Measurements from ENCODE around the gene NPPA. TPM values are rescaled to one million over a fixed set of nuclear protein-coding genes. Genes with fewer than 3 reads are reported as not detected.

The NPPA gene
- total and polyA plus RNA-seq, 10 of the 15 experiments (the other 5 are each of a cell fraction or from before 2014, with no cell fraction given): 0.31 to 0.39 TPM; not detected in 8

DNA sequence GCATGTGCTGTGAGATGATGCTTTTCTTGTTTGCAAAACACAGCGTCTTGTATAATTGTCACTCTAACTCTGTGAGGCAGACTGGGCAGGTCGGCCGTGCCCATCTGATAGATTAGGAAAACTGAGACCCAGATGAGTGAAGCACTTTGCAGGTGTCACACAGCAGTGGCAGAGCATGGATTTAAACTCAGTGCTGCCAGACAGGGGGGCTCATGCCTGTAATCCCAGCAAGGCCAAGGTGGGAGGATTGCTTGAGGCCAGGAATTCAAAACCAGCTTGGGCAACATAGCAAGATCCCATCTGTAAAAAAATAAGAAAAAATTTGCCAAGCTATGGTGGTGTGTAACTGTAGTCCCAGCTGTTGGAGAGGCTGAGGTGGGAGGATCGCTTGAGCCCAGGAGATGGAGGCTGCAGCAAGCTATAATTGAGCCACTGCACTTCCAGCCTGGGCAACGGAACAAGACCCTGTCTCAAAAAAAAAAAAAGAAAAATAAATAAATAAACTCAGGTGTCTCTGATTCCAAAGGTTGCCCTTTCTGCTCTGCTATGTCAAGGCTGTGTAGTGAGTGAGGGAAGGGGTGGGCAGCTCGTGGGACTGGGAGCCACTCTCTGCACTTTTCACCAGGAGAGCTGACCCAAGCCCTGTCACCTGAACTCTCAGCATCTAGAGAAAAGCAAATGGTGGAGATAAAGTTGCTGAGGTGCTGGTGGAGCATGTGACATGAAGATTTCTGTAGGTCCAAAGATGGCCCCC lies 44.0 kb upstream of the NPPA start:
- ATAC-seq (no peak), FAIRE-seq (no peak), DNase-seq (ENCODE audit: low read depth, low spot score) (no peak)
- ChIA-PET CTCF (interaction anchor here (0.9 to 2.5 kb wide), 5 partner anchors 27 to 241 kb away, joined by 4 to 23 read pairs (median 6); no protein-coding TSS in a partner anchor), RAD21 (ENCODE audit: unreplicated experiment) (interaction anchor here (1.3 to 1.5 kb wide), 2 partner anchors 76 to 90 kb away, joined by 3 read pairs; no protein-coding TSS in a partner anchor), SMC1A (ENCODE audit: uncharacterized antibody, unreplicated experiment) (interaction anchor here (1.2 kb wide), 1 partner anchor 9 kb away, joined by 3 read pairs; no protein-coding TSS in a partner anchor), POLR2A (interaction anchor here (0.8 to 1.5 kb wide), 2 partner anchors 85 to 90 kb away, joined by 3 to 6 read pairs; partner anchors contain the start of gene CLCN6)
- Histone ChIP-seq H2AFZ (ENCODE audit: control insufficient read depth, low read depth, low read length) (no peak overlapping the region), H3K79me2 (ENCODE audit: control insufficient read depth, insufficient read depth, low read length) (no peaks in the 10 kb centered on the region), H3K27me3 (replicated peaks in 1 of 2; ENCODE audit: control insufficient read depth in 2 of 2, insufficient read depth in 2 of 2, low read length in 1 of 2) (no peaks in the 10 kb centered on the region; a peak in 1 of 4 replicates), H3K4me3 (no peak overlapping the region), H3K4me1 (ENCODE audit: control insufficient read depth, insufficient read depth, low read length) (no peaks in the 10 kb centered on the region), H3K36me3 (ENCODE audit: control insufficient read depth in 2 of 2, insufficient read depth in 2 of 2, low read length in 1 of 2) (no peaks in the 10 kb centered on the region), H4K20me1 (ENCODE audit: control insufficient read depth, insufficient read depth) (no peaks in the 10 kb centered on the region), H3K4me2 (ENCODE audit: control insufficient read depth, insufficient read depth) (no peak overlapping the region), H3K9ac (ENCODE audit: control insufficient read depth, insufficient read depth, low read length) (no peak overlapping the region), H3K9me3 (replicated peaks; ENCODE audit: control insufficient read depth, insufficient read depth, low read length) (no peaks in the 10 kb centered on the region), H3K27ac (ENCODE audit: control insufficient read depth, insufficient read depth) (no peak overlapping the region)
- BruUV-seq (replicated peaks): no TSS peak
- 5% methylated on average over 6 of the region's 6 CpGs for WGBS (ENCODE audit: insufficient coverage, insufficient replicate concordance, low lambda C conversion rate, missing lambda C conversion rate)
- in situ Hi-C loops (cut with MboI) (no loop called here), intact Hi-C loops (cut with micrococcal nuclease; ENCODE audit: unreplicated experiment) (loop anchor here (5.0 kb wide), 1 partner anchor 104 kb away; no protein-coding TSS in a partner anchor)
- TF ChIP-seq, protein P1, sequence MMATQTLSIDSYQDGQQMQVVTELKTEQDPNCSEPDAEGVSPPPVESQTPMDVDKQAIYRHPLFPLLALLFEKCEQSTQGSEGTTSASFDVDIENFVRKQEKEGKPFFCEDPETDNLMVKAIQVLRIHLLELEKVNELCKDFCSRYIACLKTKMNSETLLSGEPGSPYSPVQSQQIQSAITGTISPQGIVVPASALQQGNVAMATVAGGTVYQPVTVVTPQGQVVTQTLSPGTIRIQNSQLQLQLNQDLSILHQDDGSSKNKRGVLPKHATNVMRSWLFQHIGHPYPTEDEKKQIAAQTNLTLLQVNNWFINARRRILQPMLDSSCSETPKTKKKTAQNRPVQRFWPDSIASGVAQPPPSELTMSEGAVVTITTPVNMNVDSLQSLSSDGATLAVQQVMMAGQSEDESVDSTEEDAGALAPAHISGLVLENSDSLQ (IDR thresholded peaks at IDR 0.05): no peak
- TF ChIP-seq WRNIP1 (IDR thresholded peaks at IDR 0.05; ENCODE audit: borderline replicate concordance, low read depth, low read length): no peak
- TF ChIP-seq PAX5 (IDR thresholded peaks at IDR 0.05; ENCODE audit: borderline replicate concordance, low read depth, low read length): no peak
- no peak for TF ChIP-seq BHLHE40 (IDR thresholded peaks at IDR 0.05; ENCODE audit: borderline replicate concordance in 1 of 2, low read depth in 2 of 2, low read length in 1 of 2)
- no peak for TF ChIP-seq CREB1 (IDR thresholded peaks at IDR 0.05; ENCODE audit: low read depth)
- no peak for TF ChIP-seq ASH2L (IDR thresholded peaks at IDR 0.05; ENCODE audit: borderline replicate concordance, low read depth)
- TF ChIP-seq YY1 (IDR thresholded peaks at IDR 0.05; ENCODE audit: low read depth, low read length): no peak
- no peak for TF ChIP-seq POU2F2 (IDR thresholded peaks at IDR 0.05; ENCODE audit: borderline replicate concordance, low read depth, low read length)
- TF ChIP-seq, protein P2, sequence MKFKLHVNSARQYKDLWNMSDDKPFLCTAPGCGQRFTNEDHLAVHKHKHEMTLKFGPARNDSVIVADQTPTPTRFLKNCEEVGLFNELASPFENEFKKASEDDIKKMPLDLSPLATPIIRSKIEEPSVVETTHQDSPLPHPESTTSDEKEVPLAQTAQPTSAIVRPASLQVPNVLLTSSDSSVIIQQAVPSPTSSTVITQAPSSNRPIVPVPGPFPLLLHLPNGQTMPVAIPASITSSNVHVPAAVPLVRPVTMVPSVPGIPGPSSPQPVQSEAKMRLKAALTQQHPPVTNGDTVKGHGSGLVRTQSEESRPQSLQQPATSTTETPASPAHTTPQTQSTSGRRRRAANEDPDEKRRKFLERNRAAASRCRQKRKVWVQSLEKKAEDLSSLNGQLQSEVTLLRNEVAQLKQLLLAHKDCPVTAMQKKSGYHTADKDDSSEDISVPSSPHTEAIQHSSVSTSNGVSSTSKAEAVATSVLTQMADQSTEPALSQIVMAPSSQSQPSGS (IDR thresholded peaks at IDR 0.05; ENCODE audit: low read length): no peak
- TF ChIP-seq, protein P3, sequence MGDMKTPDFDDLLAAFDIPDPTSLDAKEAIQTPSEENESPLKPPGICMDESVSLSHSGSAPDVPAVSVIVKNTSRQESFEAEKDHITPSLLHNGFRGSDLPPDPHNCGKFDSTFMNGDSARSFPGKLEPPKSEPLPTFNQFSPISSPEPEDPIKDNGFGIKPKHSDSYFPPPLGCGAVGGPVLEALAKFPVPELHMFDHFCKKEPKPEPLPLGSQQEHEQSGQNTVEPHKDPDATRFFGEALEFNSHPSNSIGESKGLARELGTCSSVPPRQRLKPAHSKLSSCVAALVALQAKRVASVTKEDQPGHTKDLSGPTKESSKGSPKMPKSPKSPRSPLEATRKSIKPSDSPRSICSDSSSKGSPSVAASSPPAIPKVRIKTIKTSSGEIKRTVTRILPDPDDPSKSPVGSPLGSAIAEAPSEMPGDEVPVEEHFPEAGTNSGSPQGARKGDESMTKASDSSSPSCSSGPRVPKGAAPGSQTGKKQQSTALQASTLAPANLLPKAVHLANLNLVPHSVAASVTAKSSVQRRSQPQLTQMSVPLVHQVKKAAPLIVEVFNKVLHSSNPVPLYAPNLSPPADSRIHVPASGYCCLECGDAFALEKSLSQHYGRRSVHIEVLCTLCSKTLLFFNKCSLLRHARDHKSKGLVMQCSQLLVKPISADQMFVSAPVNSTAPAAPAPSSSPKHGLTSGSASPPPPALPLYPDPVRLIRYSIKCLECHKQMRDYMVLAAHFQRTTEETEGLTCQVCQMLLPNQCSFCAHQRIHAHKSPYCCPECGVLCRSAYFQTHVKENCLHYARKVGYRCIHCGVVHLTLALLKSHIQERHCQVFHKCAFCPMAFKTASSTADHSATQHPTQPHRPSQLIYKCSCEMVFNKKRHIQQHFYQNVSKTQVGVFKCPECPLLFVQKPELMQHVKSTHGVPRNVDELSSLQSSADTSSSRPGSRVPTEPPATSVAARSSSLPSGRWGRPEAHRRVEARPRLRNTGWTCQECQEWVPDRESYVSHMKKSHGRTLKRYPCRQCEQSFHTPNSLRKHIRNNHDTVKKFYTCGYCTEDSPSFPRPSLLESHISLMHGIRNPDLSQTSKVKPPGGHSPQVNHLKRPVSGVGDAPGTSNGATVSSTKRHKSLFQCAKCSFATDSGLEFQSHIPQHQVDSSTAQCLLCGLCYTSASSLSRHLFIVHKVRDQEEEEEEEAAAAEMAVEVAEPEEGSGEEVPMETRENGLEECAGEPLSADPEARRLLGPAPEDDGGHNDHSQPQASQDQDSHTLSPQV (IDR thresholded peaks at IDR 0.05): no peak
- no peak for TF ChIP-seq POLR2AphosphoS5 (IDR thresholded peaks at IDR 0.05; ENCODE audit: low read length)
- no peak for TF ChIP-seq SMAD5 (IDR thresholded peaks at IDR 0.05; ENCODE audit: low read depth)
- TF ChIP-seq GATAD2B (conservative IDR thresholded peaks at IDR 0.05; ENCODE audit: low read depth): no peak

All from GM12878 (cell line).